HepG2 (cell line): Measurements from ENCODE around the gene IKZF4. TPM values are rescaled to one million over a fixed set of nuclear protein-coding genes. Genes with fewer than 3 reads are reported as not detected.
A peak's percentile ranks its signal among the peaks of the same experiment; 100 is the strongest.

Source experiments
- CREM ChIP-seq, 2 experiments: sonication (generic) in 1 of 2; formaldehyde crosslinking in 1 of 2; IDR thresholded peaks; 2 replicates each; pipeline versions ENCODE4 v1.4.0 to v1.6.1; 2016 to 2020; ENCODE audit warnings: antibody characterized with exemption in 1 of 2, mild to moderate bottlenecking in 1 of 2, missing genetic modification reagents in 1 of 2
- CTCF ChIP-seq: sonication (generic); formaldehyde crosslinking; IDR thresholded peaks from 2 replicates; pipeline ENCODE4 v1.5.0; 2020; ENCODE audit warnings: mild to moderate bottlenecking, missing genetic modification reagents, moderate library complexity
- HOXA9 ChIP-seq: sonication (generic); formaldehyde crosslinking; IDR thresholded peaks from 2 replicates; pipeline ENCODE4 v1.8.1; 2022; ENCODE audit warnings: missing genetic modification reagents, mild to moderate bottlenecking, moderate library complexity, borderline replicate concordance
- KAT2B ChIP-seq: fragments of 150-350 bp; IDR thresholded peaks from 2 replicates; pipeline ENCODE4 v1.6.1; 2014; ENCODE audit warnings: low read depth, low read length, borderline replicate concordance
- KLF12 ChIP-seq: sonication (generic); formaldehyde crosslinking; IDR thresholded peaks from 2 replicates; pipeline ENCODE4 v1.4.0; 2020; ENCODE audit warnings: missing genetic modification reagents, borderline replicate concordance
- KLF13 ChIP-seq: sonication (generic); formaldehyde crosslinking; IDR thresholded peaks from 2 replicates; pipeline ENCODE4 v1.4.0; 2020; ENCODE audit warnings: mild to moderate bottlenecking, missing genetic modification reagents
- MTERF4 ChIP-seq: sonication (generic); formaldehyde crosslinking; IDR thresholded peaks from 2 replicates; pipeline ENCODE4 v1.8.0; 2023; ENCODE audit warnings: mild to moderate bottlenecking, missing genetic modification reagents
- POGZ ChIP-seq: sonication (generic); formaldehyde crosslinking; IDR thresholded peaks from 2 replicates; pipeline ENCODE4 v1.4.0; 2020; ENCODE audit warnings: mild to moderate bottlenecking, missing genetic modification reagents
- RAD21 ChIP-seq: fragments of 450-650 bp; formaldehyde crosslinking; IDR thresholded peaks from 2 replicates; pipeline ENCODE4 v1.5.0; 2020; ENCODE audit warnings: mild to moderate bottlenecking
- ZBTB20 ChIP-seq: sonication (generic); formaldehyde crosslinking; IDR thresholded peaks from 2 replicates; pipeline ENCODE4 v1.8.1; 2023; ENCODE audit warnings: missing genetic modification reagents, low read depth, mild to moderate bottlenecking, borderline replicate concordance
- ZBTB44 ChIP-seq: sonication (generic); formaldehyde crosslinking; IDR thresholded peaks from 2 replicates; pipeline ENCODE4 v1.4.0; 2020; ENCODE audit warnings: missing genetic modification reagents
- ZFP36L2 ChIP-seq: sonication (generic); formaldehyde crosslinking; IDR thresholded peaks from 2 replicates; pipeline ENCODE4 v1.4.0; 2020; ENCODE audit warnings: missing genetic modification reagents
- ZNF24 ChIP-seq: fragments of 450-650 bp; IDR thresholded peaks from 2 replicates; pipeline ENCODE4 v1.6.1; 2017; ENCODE audit warnings: antibody characterized with exemption, mild to moderate bottlenecking
- ZNF281 ChIP-seq: sonication (generic); formaldehyde crosslinking; IDR thresholded peaks from 2 replicates; pipeline ENCODE4 v1.4.0; 2020; ENCODE audit warnings: missing genetic modification reagents, borderline replicate concordance
- ZNF451 ChIP-seq: sonication (generic); formaldehyde crosslinking; IDR thresholded peaks from 2 replicates; pipeline ENCODE4 v1.5.0; 2020; ENCODE audit warnings: mild to moderate bottlenecking, missing genetic modification reagents
- ZNF562 ChIP-seq: sonication (generic); formaldehyde crosslinking; IDR thresholded peaks from 2 replicates; pipeline ENCODE4 v1.8.0; 2022; ENCODE audit warnings: missing genetic modification reagents, borderline replicate concordance
- ZNF567 ChIP-seq: sonication (generic); formaldehyde crosslinking; IDR thresholded peaks from 2 replicates; pipeline ENCODE4 v1.8.1; 2023; ENCODE audit warnings: mild to moderate bottlenecking, missing genetic modification reagents, borderline replicate concordance
- ZNF746 ChIP-seq: sonication (generic); formaldehyde crosslinking; IDR thresholded peaks from 2 replicates; pipeline ENCODE4 v1.8.0; 2022; ENCODE audit warnings: mild to moderate bottlenecking, missing genetic modification reagents
- polyA plus RNA-seq, 8 experiments: library from polyadenylated mRNA; depleted of rRNA in 3 of 8; stranded (reverse) in 7 of 8; unstranded in 1 of 8; fragments of >200 nt; fragmentation: Illumina TruSeq in 4 of 8; extraction: Trizol in 4 of 8; gene quantifications; 2 replicates each; pipeline versions ENCODE4 v1.2.1 to v1.2.3, GENCODE V29; 2011 to 2016; ENCODE audit warnings: low read depth in 4 of 8, missing spikeins in 1 of 8, mixed read lengths in 1 of 8; ENCODE audit not compliant: insufficient read depth in 1 of 8
- total RNA-seq, 5 experiments: library from RNA; depleted of rRNA; stranded (reverse); fragments of >200 nt; fragmentation: Illumina TruSeq; extraction: Trizol; gene quantifications; 2 replicates each; pipeline ENCODE4 v1.2.3, GENCODE V29; 2016; ENCODE audit warnings: low read depth in 1 of 5

The IKZF4 gene
- total and polyA plus RNA-seq, 2 of the 13 experiments (the other 11 are each of a cell fraction or from before 2014, with no cell fraction given), result 0.58 to 2.2 TPM

GRCh38 chr12:55996201-55996714 is 24.6 kb upstream of the IKZF4 start (continued):
- TF ChIP-seq ZNF451 (CRISPR knock-in tag) (no peak), HOXA9 (CRISPR knock-in tag) (no peak), KLF12 (no peak), ZNF567 (no peak), ZNF281 (CRISPR knock-in tag) (no peak), ZNF24 (no peak), POGZ (no peak), KLF13 (no peak), KAT2B (no peak), RAD21 (peak; percentile 84), ZBTB44 (no peak), MTERF4 (CRISPR knock-in tag) (no peak), CREM (IDR thresholded peaks at IDR 0.05) (0 out of 2 replicates have a peak, but pooled peaks have one; percentile 26), CREM (CRISPR knock-in tag; IDR thresholded peaks at IDR 0.05) (no peak), ZBTB20 (CRISPR knock-in tag) (no peak), ZNF562 (no peak), ZNF746 (CRISPR knock-in tag) (no peak), CTCF (CRISPR knock-in tag) (peak; percentile 80), ZFP36L2 (CRISPR knock-in tag) (no peak)
